ENCODE data around the gene SLC35E1.
"Not testable (repeated sequence)": the region's sequence is repeated elsewhere in the genome, so short reads cannot be mapped to it uniquely, and the experiment has no call there.

DNA sequence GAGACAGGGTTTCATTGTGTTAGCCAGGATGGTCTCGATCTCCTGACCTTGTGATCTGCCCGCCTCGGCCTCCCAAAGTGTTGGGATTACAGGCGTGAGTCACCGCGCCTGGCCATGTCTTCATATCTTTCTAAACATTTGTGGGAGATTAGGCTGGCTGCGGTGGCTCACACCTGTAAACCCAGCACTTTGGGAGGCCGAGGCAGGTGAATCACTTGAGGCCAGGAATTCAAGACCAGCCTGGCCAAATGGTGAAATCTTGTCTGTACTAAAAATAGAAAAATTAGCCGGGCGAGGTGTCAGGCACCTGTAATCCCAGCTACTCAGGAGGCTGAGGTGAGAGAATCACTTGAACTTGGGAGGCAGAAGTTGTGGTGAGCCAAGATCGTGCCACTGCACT, 66.1 kb downstream of the SLC35E1 start:
- TF ChIP-seq, protein P1, sequence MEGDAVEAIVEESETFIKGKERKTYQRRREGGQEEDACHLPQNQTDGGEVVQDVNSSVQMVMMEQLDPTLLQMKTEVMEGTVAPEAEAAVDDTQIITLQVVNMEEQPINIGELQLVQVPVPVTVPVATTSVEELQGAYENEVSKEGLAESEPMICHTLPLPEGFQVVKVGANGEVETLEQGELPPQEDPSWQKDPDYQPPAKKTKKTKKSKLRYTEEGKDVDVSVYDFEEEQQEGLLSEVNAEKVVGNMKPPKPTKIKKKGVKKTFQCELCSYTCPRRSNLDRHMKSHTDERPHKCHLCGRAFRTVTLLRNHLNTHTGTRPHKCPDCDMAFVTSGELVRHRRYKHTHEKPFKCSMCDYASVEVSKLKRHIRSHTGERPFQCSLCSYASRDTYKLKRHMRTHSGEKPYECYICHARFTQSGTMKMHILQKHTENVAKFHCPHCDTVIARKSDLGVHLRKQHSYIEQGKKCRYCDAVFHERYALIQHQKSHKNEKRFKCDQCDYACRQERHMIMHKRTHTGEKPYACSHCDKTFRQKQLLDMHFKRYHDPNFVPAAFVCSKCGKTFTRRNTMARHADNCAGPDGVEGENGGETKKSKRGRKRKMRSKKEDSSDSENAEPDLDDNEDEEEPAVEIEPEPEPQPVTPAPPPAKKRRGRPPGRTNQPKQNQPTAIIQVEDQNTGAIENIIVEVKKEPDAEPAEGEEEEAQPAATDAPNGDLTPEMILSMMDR (CRISPR knock-in tag; IDR thresholded peaks at IDR 0.05), result not testable (repeated sequence)
- TF ChIP-seq HDAC2 (CRISPR knock-in tag; IDR thresholded peaks at IDR 0.05); GTF2F1 (IDR thresholded peaks at IDR 0.05; ENCODE audit: low read length); TAF1 (CRISPR knock-in tag; IDR thresholded peaks at IDR 0.05); TBX3 (IDR thresholded peaks at IDR 0.05; ENCODE audit: borderline replicate concordance); ZNF879 (CRISPR knock-in tag; IDR thresholded peaks at IDR 0.05); ZNF138 (CRISPR knock-in tag; IDR thresholded peaks at IDR 0.05; ENCODE audit: low read depth); SMYD3 (CRISPR knock-in tag; IDR thresholded peaks at IDR 0.05); KDM2A (CRISPR knock-in tag; IDR thresholded peaks at IDR 0.05; ENCODE audit: borderline replicate concordance, low read depth); GABPB1 (CRISPR knock-in tag; IDR thresholded peaks at IDR 0.05): not testable (repeated sequence)
- TF ChIP-seq, protein P2, sequence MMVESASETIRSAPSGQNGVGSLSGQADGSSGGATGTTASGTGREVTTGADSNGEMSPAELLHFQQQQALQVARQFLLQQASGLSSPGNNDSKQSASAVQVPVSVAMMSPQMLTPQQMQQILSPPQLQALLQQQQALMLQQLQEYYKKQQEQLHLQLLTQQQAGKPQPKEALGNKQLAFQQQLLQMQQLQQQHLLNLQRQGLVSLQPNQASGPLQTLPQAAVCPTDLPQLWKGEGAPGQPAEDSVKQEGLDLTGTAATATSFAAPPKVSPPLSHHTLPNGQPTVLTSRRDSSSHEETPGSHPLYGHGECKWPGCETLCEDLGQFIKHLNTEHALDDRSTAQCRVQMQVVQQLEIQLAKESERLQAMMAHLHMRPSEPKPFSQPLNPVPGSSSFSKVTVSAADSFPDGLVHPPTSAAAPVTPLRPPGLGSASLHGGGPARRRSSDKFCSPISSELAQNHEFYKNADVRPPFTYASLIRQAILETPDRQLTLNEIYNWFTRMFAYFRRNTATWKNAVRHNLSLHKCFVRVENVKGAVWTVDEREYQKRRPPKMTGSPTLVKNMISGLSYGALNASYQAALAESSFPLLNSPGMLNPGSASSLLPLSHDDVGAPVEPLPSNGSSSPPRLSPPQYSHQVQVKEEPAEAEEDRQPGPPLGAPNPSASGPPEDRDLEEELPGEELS (CRISPR knock-in tag; IDR thresholded peaks at IDR 0.05), result not testable (repeated sequence)
- TF ChIP-seq, protein P3, sequence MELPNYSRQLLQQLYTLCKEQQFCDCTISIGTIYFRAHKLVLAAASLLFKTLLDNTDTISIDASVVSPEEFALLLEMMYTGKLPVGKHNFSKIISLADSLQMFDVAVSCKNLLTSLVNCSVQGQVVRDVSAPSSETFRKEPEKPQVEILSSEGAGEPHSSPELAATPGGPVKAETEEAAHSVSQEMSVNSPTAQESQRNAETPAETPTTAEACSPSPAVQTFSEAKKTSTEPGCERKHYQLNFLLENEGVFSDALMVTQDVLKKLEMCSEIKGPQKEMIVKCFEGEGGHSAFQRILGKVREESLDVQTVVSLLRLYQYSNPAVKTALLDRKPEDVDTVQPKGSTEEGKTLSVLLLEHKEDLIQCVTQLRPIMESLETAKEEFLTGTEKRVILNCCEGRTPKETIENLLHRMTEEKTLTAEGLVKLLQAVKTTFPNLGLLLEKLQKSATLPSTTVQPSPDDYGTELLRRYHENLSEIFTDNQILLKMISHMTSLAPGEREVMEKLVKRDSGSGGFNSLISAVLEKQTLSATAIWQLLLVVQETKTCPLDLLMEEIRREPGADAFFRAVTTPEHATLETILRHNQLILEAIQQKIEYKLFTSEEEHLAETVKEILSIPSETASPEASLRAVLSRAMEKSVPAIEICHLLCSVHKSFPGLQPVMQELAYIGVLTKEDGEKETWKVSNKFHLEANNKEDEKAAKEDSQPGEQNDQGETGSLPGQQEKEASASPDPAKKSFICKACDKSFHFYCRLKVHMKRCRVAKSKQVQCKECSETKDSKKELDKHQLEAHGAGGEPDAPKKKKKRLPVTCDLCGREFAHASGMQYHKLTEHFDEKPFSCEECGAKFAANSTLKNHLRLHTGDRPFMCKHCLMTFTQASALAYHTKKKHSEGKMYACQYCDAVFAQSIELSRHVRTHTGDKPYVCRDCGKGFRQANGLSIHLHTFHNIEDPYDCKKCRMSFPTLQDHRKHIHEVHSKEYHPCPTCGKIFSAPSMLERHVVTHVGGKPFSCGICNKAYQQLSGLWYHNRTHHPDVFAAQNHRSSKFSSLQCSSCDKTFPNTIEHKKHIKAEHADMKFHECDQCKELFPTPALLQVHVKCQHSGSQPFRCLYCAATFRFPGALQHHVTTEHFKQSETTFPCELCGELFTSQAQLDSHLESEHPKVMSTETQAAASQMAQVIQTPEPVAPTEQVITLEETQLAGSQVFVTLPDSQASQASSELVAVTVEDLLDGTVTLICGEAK (IDR thresholded peaks at IDR 0.05), result not testable (repeated sequence)
- TF ChIP-seq, protein P3 (CRISPR knock-in tag; IDR thresholded peaks at IDR 0.05), result not testable (repeated sequence)

Data from HepG2 (cell line).